ENCODE results near the gene SFPQ.
"Not testable (repeated sequence)": the region's sequence is repeated elsewhere in the genome, so short reads cannot be mapped to it uniquely, and the experiment has no call there.

SFPQ gene

DNA sequence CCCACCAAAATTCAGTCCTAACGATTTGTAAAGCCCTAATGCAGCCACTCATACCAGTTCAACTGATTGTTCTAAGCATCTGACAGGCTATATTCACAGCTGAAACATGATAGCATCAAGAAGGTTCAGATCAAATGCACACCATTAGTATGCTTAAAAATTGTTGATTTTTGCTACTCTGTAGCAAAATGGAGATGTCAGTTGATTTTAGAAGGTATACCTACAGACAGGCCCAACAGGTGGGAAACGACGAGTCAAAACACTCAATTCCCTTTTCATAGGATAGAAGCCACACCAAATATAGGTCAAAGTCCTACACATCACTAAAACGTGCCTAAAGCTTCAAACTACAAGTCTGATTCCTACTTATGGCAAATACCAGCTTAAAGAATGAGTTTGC, 6.7 kb downstream of the SFPQ start:
- no peak for DNase-seq (ENCODE audit: low read depth)

DNA sequence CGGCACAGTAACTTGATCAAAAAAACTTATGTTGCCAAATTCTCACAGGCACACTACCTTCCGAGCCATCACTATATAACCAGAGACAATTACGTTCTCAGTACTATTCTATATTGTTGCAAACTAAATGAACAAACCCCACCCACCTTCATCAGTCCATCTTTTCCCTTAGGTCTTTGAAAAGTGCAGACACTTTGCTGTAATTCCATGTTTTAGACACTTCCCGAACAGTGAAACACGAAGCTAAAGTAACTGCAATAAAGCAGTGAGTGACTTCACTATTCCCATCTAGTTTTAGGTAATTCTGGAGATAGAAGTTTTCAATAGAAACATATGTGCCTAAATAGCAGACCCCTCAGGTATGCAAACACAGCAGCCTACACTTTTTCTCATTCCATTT, 7.7 kb downstream of the SFPQ start:
- no peak for DNase-seq (ENCODE audit: low read depth)

DNA sequence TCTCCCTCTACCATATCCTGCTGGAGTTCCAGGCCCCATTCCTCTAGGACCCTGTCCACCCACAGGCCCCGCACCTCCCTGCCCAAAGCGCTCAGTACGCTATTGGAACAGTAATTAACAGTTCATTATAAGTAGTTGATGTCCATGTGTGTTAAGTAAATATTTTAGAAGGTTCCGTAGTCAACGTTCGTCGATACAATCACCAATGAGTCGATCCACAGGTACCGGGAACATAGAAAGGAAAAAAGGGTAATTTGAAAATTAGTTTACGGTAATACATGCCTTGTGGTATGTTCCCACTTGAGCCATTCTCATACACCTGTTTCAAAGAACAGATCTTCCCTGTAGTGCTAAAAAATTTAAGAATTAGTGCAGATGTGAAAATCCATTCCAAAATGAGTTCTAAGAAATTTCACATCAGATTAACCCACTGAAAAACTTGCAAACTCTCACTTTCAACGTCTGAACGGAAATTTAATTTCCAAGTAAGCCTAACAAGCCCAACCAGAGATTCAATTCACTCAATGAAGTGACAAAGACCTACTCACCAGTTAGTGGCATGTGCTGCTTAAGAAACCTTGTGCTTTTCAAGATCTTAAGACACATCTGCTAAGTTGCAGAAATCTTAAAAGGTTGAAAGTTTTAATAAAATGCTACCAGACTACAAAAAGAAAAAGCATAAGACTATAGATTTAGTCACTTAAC, 8.3 kb downstream of the SFPQ start:
- no peak for DNase-seq (ENCODE audit: low read depth)

DNA sequence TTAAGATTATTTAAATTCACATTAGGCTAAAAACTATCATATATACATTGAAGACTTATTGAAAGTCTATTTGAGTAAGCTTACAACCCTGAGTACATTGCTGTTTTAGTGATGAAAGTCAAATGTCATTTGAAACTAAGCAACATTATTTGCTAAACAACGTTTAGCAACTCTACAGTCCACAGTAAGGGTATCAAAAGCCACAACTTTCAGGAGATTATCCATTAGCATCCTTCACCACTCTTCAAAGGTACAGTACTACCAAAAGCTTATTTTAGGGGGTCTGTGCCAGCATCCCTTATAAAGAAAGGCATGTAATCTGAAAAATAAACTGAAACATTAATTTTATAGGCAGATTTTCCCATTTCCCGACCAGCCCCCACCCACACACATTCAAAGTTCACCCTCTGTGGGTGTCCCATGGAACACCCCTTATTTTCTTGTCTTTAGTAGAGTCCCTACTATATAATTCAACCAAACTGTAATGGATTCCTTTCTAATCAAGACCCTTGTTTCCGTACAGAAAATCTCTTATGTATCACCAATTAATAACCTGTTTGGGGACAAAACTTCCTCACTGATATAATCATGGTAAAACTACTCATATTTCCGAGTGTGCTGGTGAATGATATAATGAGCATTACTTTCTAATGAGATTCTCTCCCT, 11.0 kb downstream of the SFPQ start:
- no peak for DNase-seq (ENCODE audit: low read depth)

DNA sequence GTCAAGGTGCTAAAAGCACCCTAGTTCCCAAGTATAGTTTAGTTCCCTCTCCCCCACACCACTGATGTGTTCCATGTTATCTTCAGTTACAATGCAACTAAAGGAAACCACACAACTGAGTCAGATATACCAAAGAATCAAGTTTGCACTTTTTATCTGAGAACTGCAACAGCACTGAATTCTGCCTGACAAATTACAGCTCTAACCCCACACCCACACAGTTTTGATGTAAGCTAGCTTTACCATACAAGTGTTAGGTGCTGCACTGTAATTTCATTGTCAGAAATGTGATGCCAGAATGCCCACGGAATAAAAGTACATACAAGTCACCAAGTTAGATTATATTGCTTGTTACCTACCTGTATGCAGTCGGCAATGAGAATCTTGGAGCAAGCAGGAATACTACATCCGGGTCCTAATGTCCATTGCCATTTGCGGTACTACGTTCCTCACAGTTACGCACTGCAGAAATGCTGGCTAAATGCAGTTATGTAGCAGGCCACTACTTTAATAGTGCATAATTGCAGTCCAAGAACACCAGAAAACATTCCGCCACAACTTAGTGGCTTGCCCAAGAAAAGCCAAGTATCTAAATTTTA, 12.1 kb downstream of the SFPQ start:
- no peak for DNase-seq (ENCODE audit: low read depth)

DNA sequence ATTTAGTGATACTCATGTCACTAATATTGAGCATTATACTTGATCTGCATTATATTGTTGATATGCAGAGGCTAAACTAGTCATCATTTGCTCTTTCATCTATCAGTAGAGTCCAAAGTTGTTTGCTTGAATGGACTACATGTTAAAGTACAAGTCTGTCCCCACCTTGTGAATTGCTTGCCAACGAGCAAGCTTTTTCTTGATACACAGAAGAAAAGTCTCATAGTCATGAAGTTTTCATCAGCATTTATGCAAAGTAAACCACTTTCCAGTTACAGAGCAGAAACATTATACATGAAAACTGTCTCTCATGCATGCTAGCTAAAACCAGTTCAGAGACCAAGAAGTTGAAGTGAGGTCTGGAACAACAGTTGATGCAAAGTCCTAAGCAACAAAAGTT, 13.0 kb downstream of the SFPQ start:
- DNase-seq (ENCODE audit: low read depth): no peak

DNA sequence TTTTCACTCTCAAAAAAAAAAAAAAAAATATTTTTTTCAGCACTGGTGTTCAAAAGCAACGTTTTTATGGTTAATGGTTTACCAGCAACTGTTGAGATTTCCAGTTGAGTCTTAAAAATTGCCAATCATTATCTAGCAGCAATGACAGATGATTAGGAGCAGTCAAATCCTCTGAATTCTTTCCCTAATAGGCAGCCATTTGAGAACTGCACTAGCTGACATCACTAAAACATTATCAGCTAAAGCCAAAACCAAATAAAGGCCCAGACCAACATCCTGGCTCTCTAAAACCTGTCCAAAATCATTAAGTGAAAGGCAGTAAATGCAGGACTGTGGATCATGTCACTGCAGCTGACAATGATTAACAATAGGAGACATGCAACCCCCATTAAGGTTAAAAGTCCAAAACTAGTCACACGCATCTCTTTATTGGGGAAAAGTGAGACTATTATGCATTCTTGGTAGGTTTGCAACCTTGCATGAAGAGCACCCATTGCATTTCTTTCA, 14.0 kb downstream of the SFPQ start:
- no peak for DNase-seq (ENCODE audit: low read depth)

DNA sequence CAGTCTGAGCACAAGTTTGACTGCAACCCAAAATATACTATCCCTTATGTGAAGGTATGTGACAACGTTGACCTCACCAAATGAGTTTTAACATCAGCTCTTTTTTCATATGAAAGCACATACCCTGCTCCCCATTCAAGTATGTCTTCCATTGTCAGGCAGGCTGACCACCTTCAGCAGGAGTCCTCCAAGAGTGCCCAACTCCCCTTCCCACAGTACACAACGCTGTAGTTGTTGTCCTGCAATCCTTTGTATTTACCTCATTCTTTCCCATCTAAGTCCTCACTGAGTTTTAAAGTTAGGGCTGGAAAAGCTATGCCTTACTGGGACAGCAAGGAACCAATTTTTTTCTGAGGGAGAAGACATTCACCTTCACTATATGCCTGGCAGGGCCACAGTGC, 14.7 kb downstream of the SFPQ start:
- DNase-seq (ENCODE audit: low read depth): no peak

DNA sequence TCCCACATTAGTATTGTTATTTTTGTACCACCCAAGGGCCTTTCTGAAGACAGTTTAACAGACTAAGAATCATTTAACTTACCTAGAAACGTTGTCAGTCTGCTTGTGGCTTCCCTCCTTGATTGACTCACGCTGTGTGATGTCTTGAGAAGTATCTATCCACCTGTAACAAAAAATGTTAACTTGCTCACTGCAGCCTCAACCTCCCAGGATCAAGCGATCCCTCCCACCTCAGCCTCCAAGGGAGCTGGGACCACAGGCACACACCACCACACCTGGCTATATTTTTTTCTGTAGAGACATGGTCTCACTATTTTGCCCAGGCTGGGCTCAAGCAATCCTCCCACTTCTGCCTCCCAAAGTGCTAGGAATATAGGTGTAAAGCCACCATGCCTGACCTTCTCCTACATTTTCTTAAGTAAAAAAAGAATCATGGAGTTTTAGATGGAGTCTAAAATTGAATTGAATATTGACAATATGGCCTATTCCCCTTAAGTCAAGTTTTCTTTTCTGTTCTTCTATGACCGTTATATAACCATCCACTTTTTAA, 15.6 kb downstream of the SFPQ start:
- DNase-seq (ENCODE audit: low read depth): no peak

DNA sequence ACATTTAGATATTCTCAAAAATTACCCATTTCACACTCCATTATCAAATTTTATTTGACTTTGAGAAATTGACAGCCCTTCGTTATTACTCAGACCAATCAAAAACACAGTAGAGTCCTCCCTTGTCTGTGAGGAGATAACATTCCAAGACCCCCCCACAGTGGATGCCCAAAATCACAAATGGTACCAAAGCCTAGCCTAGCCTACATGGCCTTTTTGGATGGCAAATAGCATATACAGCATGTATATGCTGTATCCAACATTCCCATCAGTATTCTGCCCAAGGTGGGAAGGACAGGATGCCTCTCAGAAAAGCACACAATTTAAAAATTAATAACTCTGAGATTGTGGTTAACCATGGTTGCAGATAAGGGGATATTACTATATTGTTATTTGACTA, 17.3 kb downstream of the SFPQ start:
- no peak for DNase-seq (ENCODE audit: low read depth)

DNA sequence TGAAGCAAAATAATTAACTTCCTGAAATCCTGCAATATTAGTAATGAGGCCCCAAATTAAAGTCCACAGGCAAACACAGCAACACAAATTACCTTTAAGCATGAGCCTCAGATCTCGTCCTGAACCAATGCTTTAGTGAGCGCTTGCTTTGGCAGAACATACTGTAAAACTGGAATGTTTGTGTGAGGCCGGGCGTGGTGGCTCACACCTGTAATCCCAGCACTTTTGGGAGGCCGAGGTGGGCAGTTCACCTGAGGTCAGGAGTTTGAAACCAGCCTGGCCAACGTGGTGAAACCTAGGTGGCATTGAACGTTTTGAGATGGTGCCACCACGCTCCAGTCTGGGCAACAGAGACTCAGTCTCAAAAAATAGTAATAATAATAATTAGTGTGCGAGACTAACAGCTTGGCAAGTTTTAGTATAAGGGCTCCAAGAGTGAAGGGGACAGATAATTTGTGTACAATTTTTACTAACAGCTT, 17.8 kb downstream of the SFPQ start:
- DNase-seq (ENCODE audit: low read depth): no peak

DNA sequence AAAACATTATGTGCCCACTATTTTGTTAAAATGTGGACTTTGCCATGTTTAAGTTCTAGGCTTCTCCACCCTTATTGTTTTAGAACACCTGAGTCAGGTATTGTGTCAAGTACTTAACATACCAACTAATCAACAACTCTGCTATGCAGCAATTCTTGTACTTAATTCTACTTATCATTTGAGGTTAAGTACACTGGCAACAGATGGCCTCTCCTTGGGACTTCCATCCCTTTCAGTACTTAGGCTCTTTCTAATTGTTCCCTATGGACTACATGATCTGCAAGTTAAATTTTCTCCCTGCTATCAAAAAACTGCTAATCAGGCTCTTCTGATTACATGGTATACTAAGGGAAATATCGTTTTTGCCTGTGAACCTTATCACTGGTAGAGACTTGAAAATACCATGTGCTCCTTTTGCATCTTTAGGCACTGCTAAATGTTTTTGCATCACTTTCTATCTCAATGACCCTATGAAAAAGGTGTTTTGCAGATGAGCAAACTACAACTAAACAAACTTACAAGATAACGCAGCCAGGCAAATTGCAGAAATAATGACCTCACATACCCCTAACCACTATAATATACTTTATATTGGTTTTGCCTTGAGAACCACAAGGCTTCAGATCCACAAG, 18.9 kb downstream of the SFPQ start:
- peak; percentile 40 for DNase-seq (ENCODE audit: low read depth)

DNA sequence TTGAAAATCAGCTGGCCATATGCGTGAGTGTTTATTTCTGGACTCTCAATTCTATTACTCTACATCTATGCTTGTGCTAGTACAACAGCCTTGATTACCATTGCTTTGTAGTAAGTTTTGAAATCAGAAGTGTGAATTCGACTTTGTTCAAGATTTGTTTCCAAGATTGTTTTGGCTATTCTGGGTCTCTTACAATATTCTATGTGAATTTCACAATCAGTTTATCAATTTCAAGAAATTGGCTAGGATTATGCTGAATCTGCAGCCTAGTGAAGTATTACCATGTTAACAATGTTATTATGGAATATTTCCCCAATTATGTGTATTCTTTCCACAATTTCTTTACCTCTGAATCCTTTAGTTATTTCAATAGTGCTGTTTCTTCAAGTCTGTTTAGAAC, 19.5 kb downstream of the SFPQ start:
- DNase-seq (ENCODE audit: low read depth): no peak

DNA sequence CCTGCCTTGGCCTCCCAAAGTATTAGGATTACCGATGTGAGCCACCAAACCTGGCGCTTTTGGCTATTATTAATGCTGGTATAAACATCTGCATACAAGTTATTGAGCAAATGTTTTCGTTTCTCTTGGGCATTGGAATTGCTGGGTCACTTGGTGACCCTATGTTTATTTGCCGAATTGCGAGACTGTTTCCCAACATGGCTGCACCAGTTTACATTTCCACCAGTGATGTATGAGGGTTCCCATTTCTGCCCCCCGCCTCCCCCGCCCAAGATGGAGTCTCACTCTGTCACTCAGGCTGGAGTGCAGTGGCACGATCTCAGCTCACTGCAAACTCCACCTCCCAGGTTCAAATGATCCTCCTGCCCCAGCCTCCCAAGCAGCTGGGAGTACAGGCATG, 20.9 kb downstream of the SFPQ start:
- no peak for DNase-seq (ENCODE audit: low read depth)

DNA sequence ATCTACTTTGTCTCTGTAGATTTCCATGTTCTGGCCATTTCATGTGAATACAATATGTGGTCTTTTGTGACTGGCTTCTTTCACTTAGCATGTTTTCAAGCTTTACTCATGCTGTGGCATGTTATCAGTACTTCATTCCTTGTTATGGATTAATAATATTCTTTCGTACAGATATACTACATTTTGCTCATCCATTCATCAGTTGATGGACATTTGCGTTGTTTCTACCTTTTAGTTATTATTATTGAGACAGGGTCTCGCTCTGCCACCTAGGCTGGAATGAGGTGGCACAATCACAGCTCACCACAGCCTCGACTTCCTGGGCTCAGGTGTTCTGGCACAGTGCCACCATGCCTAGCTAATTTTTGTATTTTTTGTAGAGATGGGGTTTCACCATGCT, 21.4 kb downstream of the SFPQ start:
- DNase-seq (ENCODE audit: low read depth): no peak

DNA sequence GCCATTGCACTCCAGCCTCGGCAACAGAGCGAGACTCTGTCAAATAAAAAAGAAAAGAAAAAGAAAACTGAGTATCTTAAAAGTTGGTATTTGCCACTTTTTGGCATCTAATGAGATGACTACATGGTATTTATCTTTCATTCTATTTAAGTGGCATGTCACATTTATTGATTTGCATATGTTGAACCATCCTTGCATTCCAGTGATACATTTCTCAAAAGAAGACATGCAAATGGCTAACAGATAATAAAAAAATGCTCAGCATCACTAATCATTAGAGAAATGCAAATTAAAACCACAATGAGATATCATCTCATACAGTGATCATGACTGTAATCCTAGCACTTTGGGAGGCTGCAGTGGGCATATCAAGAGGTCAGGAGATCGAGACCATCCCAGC, 28.1 kb downstream of the SFPQ start:
- no peak for DNase-seq (ENCODE audit: low read depth)

DNA sequence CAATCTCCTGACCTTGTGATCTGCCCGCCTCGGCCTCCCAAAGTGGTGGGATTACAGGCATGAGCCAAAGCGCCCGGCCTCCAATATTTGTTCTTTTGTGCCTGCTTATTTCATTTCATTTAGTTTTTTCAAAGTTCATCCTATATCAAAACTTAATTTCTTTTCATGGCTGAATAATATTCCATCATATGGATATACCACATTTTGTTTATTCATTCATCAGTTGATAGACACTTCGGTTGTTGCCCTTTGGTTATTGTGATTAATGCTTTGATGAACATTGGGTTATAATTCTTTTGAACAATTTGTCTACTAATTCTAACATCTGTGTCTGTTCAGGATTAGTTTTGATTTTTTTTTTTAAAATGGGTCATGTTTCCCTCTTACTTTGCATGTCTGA, 41.7 kb downstream of the SFPQ start:
- no peak for DNase-seq (ENCODE audit: low read depth)

DNA sequence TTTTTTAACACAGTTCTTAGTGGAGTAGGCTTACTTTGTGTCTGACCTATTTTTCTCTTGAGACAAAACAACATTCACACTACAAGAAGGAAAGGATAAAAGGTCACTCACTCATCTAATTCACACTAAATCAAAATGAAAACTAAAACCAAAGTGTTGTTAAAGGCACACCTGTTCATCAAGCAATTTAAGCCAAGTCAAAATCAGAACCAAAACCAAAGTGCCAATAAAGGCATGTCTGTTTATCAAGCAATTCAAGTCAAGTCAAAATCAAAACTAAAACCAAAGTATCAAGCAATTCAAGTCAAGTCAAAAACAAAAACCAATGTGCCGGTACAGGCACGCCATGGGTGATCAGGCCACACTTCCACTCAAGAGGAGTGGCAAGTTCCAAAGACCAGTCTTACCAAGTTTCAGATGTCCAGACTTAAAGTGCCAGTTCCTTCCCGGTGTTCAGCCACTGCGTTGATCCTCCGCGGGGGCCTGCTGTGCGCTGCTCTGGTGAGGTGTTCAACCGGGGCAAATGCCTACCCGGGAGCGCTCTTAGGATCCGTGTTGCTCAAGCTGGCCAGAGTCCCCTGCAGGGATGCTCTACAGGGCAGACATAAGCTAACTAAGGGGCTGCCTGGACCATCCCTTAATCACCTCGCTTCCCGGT, 46.9 kb downstream of the SFPQ start:
- peak; percentile 8 for DNase-seq (ENCODE audit: low read depth)

DNA sequence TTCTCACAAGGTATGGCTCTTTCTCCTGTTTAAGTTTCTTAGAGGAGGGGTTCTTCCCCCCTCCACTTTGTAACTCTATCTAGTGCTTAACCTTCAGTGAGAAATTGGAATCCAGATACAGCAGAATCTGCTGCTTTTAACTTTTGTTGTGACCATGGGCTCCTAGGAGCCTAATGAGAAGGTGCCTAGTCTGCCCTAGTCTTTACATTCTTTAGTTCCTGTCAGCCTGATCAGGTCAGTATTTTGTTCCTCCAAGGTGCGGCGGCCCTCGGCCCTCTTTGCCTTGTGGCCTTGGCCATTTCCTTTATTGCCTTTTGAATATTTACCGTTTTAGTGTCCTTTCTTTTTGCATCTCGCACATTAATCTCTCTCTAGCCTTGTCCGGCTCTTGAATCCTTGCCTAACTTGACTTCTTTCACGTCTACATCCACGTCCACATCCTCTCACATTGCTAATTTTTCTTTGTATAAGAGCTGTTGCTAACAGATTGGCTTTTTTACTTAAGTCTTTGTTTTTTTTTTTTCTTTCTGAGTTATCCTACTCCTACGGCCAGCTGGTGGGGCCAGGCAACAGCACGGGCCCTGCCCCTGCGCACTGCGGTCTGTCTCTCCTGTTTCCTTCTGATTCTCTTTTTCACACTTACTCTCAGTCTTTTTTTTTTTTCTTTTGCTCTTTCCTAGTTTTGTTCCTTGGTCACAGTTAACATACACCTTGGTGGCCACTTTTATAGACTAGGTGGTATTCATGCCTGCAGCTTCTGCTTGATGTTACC, 49.0 kb downstream of the SFPQ start:
- no peak for DNase-seq (ENCODE audit: low read depth)

DNA sequence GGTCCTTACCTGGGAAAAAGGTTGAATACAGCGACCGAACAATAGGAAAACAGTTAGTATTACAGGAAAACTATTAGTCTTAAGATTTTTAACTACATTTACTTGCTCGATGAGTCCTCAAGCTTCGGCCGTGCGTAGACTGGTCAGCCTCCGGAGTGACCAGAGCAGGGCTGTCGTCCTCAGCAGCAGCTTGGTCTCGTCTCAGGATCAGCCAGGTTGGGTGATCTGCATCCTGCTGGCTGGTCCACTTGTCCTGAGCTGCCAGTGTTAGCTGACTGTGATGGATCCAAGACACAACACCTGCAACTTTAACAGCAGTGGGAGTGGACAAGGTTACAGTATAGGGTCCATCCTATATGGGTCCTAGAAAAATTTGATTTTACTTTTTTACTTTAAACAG, 50.2 kb downstream of the SFPQ start:
- not testable (repeated sequence) for DNase-seq (ENCODE audit: low read depth)

DNA sequence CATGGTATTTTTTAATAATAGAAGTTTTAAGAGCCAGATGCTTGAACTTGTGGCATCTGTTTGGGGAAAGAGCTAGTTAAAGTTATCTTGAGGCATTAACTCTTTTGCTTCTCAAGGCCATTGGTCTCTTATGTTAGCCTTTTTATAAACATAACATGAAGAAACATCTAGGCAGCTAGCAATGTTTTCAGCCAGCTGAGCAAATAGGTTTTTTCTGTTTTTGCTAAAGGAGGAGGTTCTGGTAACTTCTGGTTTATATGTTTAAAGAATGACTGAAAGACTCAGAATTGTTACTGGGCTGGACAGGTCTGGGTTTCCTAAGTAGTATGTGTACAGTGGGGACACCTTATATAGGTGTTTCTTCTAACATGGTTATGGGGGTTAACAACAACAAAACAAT, 50.7 kb downstream of the SFPQ start:
- not testable (repeated sequence) for DNase-seq (ENCODE audit: low read depth)

Data from ELR (cell line).